GOT3 (cell line): Measurements from ENCODE around the gene EGLN3.

Experiments used
- DNase-seq: peaks from one replicate; lab custom pipeline; 2025; ENCODE audit warnings: mixed read lengths; lab: John Stamatoyannopoulos, UW

The EGLN3 gene

DNA sequence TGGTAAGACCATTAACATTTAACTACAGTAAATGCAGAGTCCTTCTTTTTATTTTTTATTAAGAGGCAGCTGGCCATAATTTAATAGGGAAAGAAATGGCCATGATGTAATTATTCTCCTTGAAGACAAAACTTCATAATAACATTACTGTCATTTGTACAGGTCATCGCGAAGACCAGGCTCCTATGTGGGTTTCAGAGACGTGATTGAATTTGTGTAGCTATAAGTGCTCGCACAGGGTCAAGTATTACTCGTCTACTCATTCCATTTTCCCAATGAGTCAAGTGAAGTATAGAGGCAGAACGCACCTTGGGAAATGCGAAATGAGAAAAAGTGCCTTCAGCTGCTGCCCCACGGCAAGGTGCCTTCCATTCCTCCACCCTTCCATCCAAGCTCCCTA is 40.4 kb downstream of the EGLN3 start:
- DNase-seq, result no peak

DNA sequence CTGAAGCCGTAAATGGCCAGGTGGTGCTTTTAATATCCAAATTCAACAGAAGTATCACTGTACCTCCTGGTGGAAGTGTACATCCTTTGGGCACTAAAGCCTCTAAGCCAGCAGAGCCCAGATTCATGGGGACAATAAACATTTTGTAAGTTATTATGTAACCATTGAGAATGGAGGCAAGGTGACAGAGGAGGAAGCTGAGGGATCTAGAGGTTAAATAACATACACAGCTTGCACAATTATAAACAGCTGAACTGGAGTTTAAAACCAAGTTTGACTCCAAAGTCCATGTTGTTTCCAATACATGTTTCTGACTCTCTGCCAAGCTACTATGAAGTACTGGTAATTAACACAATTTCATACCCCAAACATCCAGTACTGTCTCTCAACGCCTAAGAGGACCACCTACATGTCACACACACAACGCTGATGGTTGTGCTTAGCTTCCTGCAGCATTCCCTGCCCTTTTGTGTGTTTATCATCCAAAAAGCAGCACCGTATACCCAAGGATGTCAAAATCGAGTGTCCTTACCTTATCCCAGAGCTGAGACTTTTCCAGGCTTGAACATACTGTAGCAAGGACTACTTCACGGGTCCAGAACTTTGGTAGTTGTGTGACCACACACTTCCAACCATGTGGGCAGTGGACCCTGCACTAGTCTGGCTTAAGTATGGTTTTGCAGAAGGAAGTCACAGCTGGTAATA is 41.3 kb downstream of the EGLN3 start:
- no peak for DNase-seq

GRCh38 chr14:33908540-33909223 is 42.2 kb downstream of the EGLN3 start:
- no peak for DNase-seq

DNA sequence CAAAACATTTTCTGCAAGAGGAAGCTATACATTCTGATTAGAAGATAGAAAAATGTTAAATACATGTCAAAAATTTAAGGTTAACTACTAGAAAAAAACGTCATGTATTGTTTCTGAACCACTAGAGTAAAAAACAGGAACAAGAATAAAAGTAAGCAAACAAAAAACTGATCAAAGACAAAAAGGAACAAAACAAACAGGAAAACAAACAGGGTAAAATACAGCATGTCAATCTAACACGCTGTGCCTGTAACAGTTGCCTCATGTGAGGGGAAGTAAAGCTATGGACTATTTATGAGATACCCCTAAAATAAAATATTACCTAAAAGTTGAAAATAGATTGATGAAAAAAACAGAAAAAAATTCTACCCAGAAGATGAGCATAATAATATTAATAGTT is 43.9 kb downstream of the EGLN3 start:
- no peak for DNase-seq

DNA sequence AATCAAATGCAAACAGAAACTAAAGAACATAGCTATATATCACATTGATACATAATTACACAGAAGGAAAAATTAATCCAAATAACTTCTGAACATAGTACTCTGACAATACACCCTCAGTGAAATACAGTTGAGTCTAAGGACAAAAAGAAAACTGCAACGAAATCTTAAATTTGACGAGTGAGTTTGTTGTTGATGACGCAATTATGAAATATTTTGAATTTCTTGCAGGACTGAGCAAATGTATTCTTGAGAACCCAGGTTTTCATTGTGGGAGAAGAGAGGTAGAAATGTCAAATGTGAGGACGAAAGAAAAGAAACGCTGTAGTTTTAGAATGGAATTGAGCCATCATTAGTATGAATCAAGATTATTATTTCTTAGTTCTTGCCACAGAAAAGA is 46.3 kb downstream of the EGLN3 start:
- no peak for DNase-seq

GRCh38 chr14:33903369-33903768 is 47.5 kb downstream of the EGLN3 start:
- DNase-seq, result no peak

GRCh38 chr14:33902363-33902762 is 48.5 kb downstream of the EGLN3 start:
- no peak for DNase-seq

- DNase-seq, result no peak
These were observed 49.3 kb downstream of the EGLN3 start for GRCh38 chr14:33901426-33902155.

GRCh38 chr14:33900706-33901105 is 50.2 kb downstream of the EGLN3 start:
- no peak for DNase-seq

- no peak for DNase-seq
These were observed 51.0 kb downstream of the EGLN3 start for GRCh38 chr14:33899723-33900341.

GRCh38 chr14:33897878-33898535 is 52.9 kb downstream of the EGLN3 start:
- no peak for DNase-seq

DNA sequence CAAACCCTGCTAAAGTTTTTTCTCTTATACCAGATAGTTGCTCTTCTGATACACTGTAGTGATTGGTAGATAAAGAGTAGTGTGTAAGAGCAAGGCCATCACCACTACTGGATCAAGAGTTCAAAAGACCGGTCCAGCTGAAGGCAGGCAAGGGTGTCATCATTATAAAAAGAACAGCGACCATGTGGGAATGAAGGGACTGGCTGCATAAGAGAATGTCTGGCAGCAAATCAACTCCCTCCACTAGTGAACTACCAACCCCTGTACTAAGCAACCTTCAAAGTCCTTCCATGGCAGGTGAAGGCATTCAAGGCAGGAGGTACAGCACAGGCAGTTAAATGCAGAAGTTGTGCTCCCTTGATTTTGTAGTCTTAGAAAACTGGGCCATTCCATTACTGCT is 53.5 kb downstream of the EGLN3 start:
- DNase-seq, result no peak

DNA sequence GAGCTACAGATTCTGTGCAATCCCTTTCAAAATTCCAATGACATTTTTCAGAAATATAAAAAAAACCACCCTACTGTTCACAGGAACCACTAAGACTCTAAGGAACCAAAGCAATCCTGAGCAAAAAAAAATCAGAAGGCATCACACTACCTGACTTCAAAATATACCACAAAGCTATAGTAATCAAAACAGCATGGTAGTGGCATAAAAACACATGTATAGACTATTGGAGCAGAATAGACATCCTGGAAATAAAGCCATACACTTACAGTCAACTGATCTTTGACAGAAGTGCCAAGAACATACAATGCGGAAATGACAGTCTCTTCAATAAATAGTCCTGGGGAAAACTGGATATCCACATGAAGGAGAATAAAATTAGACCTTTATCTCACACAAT is 56.5 kb downstream of the EGLN3 start:
- no peak for DNase-seq

GRCh38 chr14:33891700-33892099 is 59.2 kb downstream of the EGLN3 start:
- no peak for DNase-seq

GRCh38 chr14:33884916-33885315 is 66.0 kb downstream of the EGLN3 start:
- no peak for DNase-seq

GRCh38 chr14:33880330-33880729 is 70.5 kb downstream of the EGLN3 start:
- DNase-seq, result no peak

DNA sequence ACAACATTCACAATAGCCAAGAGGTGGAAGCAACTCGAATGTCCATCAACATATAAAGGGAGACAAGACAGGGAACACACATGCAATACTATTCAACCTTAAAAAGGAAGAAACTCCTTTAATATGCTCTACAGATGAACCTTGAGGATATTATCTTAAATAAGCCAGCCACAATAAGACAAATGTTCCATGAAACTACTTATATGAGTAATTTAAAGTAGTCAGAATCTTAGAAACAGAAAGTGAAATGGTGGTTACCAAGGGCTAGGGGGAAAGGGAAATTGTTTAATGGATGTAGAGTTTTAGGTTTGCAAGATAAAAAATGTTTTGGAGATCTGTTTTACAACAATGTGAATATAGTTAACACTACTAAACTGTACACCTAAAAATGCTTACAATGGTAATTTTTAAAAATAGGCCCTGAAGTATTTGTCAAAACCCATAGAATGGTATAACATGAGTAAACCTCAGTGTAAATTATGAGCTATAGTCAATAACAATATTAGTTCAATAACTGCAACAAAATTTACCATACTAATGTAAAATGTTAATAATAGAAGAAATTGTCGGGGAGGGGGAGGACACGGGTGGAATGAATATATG is 71.1 kb downstream of the EGLN3 start:
- DNase-seq, result no peak

DNA sequence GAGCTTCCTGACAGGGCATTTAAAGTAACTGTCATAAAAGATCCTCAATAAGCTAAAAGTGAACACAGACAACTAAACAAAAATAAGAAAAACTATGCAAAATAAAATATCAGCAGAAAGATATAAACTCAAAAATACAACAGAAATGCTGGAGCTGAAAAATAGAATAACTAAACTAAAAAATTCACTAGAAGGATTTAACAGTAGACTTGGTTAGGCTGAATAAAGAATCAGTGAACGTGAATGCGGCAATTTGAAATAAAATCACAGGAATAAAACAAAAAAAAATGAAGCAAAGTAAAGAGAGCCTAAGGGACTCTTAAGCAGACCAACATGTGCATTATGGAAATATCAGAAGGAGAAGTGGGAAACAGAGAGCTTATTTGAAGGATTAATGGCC is 74.6 kb downstream of the EGLN3 start:
- no peak for DNase-seq
